Activated CD4-positive, alpha-beta T cell treated with anti-CD3 and anti-CD28 coated beads for 4 hours (primary cell): ENCODE results near the gene RAB1A.
A peak's percentile ranks its signal among the peaks of the same experiment; 100 is the strongest.

Experiments used
- DNase-seq, 2 donors: peaks; one replicate each; pipeline ENCODE4 v3.0.0-alpha.2; 2020

RAB1A gene

DNA sequence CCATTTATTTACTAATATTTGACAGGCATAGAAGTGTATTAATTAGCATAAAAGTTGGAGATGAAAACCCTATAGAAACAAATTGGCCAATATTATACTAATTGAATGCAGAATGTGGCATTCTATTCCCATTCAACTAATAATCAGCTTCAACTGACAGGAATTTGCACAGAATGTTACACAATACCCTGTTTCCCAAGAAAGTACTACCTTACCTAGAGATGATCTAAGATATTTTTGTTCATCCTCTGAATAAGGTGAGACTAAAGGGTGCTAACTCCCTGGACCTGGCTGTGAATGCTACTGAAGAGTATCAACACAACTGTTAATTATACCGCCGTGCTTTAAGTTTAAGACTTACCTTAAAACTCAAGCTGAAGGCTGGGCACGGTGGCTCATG, 44.8 kb downstream of the RAB1A start:
- no peak for DNase-seq

GRCh38 chr2:65081232-65081685, 48.6 kb downstream of the RAB1A start:
- DNase-seq = no peak

GRCh38 chr2:65079017-65079416, 50.9 kb downstream of the RAB1A start:
- DNase-seq = no peak

GRCh38 chr2:65077898-65078297, 52.0 kb downstream of the RAB1A start:
- DNase-seq = no peak

DNA sequence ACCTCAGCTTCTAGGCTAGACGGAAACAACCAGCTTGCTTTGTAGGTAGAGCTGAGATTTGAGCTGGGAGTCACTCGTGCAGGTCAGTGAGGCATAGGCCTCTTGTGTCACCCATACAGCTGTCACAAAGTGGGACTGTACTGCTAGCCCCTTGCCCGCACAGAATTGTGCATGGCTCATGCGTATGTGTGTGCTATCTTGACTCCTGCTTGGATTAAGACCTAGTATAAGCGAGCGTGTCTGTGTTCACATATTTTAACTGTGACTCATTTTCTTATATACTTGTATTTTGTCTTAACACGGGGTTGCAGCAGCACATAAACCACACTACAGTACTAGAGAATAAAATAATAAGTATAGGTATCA, 53.6 kb downstream of the RAB1A start:
- no peak for DNase-seq

DNA sequence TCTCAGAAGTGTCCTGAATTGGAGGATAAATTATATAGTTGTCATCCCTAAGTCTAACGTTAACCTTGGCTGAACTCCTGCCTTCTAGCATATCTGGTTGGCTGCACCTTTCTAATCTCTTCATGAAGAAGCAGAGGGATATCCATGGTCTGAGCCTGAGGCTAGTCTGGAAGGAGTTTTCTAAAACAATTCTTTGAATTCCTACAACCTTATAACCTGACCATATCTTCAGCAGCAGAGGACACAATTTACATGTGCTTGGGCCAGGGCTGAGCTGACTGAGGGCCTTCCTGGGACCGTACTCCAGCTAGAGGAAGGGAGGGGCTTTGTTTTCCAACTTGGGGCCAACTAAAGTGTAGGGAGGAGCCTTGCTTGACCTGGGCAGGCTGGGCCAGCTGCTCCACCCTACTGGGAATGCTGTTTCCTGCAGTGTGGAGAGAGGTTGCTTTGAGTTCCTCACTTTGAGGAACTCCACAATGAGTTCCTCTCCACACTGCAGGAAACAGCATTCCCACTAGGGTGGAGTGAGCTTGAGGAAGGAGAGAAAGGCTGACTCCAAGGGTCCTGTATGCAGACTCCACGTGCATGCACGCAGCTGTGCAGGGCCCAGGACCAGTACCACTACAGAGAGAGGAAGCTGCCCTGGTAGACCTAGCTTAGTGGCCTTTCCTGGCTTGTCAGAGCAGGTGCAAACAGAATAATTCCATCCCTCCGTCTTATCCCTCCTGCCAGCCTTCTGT, 54.1 kb downstream of the RAB1A start:
- DNase-seq = no peak

DNA sequence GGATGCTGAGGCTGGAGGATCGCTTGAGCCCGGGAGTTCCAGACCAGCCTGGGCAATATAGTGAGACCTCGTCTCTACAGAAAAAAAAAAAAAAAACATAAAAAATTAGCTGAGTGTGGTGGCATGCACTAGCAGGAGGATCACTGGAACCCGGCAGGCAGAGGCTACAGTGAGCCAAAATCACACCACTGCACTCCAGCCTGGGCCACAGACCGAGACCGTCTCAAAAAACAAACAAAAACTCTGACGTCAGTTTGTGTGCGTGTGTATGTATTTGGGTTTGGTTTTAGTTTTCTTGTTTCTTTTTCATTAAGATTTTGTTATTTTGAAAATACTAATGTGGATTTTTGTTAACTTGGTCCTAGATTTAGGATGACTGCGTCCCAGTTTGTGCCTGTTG, 54.7 kb downstream of the RAB1A start:
- DNase-seq = no peak

GRCh38 chr2:65073879-65074565, 55.9 kb downstream of the RAB1A start:
- no peak for DNase-seq

GRCh38 chr2:65072181-65072970, 57.5 kb downstream of the RAB1A start:
- DNase-seq = no peak

- no peak for DNase-seq
Measured at GRCh38 chr2:65071499-65072180, 58.3 kb downstream of the RAB1A start.

- DNase-seq = no peak
Measured at GRCh38 chr2:65070856-65071255, 59.0 kb downstream of the RAB1A start.

- no peak for DNase-seq
Measured at GRCh38 chr2:65070172-65070830, 59.6 kb downstream of the RAB1A start.

DNA sequence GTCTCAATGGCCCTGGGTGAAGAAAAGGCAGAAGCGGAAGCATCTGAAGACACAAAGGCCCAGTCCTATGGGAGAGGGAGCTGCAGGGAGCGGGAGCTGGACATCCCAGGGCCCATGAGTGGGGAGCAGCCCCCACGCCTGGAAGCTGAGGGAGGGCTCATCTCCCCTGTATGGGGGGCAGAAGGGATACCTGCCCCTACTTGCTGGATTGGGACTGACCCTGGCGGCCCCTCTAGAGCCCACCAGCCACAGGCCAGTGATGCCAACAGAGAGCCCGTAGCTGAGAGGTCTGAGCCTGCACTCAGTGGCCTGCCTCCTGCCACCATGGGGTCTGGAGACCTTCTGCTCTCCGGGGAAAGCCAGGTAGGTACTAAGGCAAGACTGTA, 60.5 kb downstream of the RAB1A start:
- no peak for DNase-seq

DNA sequence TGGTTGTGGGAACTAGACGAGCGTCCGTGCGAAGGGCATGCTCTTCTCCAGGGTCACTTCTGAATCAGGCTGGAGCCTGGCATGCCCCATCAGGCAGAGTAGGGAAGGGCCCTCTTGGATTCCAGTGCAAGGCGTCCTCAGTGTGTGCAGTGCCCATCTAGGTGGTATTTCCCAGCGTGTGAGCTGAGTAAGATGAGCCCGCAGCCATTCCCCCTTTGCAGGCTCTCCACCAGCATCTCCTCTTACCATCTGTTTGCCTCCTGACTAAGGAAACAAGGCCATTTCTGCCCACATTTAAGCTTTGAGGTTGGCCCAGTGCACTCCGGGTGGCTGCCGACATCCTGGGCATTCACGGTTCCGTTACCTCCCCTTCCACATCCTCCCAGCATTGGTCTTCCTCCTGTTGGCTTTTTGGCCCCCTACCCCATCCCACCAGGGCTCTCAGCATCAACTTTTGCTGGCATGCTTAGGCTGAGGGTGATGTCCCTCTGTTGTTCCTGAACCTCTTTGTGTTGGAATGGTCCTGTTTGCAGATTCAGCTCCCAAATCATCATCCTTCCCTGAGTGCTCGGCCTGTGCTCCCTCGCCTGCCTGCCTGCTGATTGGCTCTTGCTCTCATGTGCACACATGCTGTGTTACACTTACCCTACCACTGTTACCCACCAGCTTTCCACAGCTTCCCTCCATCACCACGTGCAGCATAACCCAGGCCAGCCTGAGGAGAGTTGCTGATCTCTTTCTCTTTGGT, 61.9 kb downstream of the RAB1A start:
- no peak for DNase-seq

DNA sequence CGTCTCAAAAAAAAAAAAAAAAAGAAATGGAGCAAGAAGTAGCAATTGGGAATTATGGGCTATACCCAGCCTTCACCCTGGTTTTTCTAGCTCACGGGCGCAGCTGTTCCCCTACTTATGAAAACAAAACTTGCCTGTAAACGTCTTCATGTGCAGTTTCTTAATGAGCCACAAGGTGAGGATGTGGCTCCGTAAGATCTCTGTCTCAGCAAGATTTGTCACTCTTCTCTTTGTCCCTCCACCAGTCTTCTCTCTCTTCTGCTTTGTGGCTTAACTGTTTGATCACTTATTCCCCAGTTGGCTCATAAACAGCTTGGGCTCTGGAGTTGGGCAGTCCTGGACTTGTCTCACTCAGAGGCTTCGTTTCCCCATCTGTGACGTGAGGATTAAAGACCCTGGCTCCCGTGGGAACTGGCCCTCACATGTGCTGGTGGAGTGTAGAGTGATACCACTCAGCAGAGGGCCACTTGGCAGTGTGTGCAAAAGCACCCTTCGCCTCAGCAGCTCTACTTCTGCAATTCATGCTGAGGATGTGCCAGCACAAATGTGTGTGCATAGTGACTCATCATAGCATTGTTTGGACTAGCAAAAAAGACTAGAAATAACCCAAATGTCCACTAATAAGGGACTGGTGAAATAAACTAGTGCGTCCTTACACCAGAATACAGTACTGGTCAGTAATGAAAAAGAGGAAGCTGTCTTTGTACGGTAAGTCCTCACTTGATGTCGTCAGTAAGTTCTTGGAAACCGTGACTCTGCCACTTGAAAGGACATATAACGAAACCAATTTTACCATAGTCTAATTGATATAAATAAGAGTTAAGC, 65.0 kb downstream of the RAB1A start:
- peak in 1 of 2 donors; percentile 41 for DNase-seq

- no peak for DNase-seq
Measured at GRCh38 chr2:65062843-65063825, 66.8 kb downstream of the RAB1A start.

GRCh38 chr2:65061910-65062339, 68.0 kb downstream of the RAB1A start:
- DNase-seq = no peak

- DNase-seq = no peak
Measured at GRCh38 chr2:65061146-65061909, 68.6 kb downstream of the RAB1A start.

DNA sequence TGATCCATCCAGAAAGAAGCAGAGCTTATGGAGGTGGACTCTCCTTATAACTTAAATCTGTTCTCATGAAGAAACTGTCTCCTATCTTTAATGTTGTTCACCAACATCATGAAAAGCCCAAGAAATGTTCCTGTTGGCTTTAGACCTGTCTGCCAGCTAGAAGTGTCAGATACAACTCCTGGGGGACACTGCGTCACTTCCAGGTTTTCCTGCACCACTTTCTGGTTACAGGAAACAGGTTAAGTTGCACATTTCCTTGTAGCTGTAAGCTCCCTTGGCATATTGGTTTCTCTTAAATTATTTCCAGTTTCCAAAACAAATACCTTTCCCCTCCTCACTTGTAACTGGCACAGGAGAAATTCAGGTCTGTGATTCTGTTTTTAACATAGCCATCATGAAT, 70.8 kb downstream of the RAB1A start:
- no peak for DNase-seq
